ENCODE results near the gene BICD1. TPM values are rescaled to one million over a fixed set of nuclear protein-coding genes. Genes with fewer than 3 reads are reported as not detected.

BICD1 gene
- total and polyA plus RNA-seq, 5 donors from 2014 or later, result 8.0 to 23.6 (median 9.4) TPM

DNA sequence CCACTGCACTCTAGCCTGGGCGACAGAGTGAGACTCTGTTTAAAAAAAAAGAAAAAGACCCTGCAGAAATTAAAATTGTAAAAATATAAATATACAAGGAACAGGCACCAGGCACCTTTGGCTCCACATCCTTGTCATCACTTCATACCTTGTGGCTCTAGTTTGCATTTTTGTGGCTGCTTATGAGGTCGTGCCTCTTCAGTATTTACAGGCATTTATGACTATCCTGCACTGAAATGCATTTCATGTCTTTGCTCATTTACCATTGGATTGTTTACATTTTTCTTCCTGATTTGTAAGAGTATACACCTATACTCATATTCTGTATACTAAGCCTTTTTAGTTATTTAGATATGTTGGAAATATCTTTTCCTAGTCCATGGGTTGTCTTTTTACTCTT, 20.1 kb downstream of the BICD1 start:
- peaks cover 5 to 14% (median 10%) of the 10 kb centered on the region in 4 donors for H3K4me1 Mint-ChIP-seq
- no peaks in the 10 kb centered on the region for H3K9me3 Mint-ChIP-seq
- H3K4me3 Mint-ChIP-seq, result no peak overlapping the region
- Histone ChIP-seq H3K9me3 (ENCODE audit: control insufficient read depth in 2 of 2, low read length in 2 of 2) (no peaks in the 10 kb centered on the region), H3K4me3 (ENCODE audit: low read depth, low read length) (no peak overlapping the region), H3K27ac (ENCODE audit: insufficient read depth, low read length, poor library complexity, severe bottlenecking) (no peak overlapping the region), H3K4me1 (ENCODE audit: control insufficient read depth, insufficient read depth, low read length, poor library complexity, severe bottlenecking) (no peaks in the 10 kb centered on the region), H3K27me3 (ENCODE audit: control insufficient read depth, insufficient read depth, low read length) (no peaks in the 10 kb centered on the region), H3K36me3 (ENCODE audit: control insufficient read depth, insufficient read depth, low read length) (no peaks in the 10 kb centered on the region)
- DNase-seq (no peak), ATAC-seq (ENCODE audit: low read depth in 2 of 2) (no peak)
- no peaks in the 10 kb centered on the region for H3K27me3 Mint-ChIP-seq
- peaks cover 8% of the 10 kb centered on the region for H3K36me3 Mint-ChIP-seq
- H3K27ac Mint-ChIP-seq, result no peak overlapping the region

DNA sequence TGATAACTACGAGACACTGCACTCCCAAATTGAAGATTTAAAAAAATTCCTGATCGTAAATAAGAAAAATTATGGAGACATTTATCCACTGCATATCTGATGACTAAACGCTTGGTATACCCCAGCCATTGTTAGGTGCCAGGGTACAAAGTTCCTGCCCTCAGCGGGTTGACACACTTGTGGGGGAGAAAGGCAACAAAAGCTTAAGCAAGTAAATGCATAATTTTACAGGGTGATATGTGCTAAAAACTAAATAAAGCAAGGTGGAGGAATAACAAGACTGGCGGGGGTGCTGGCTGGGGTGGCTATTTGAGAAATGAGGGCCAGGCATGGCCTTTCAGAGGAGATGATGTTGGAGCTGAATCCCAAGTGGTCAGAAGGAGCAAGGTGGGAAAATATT, 25.0 kb downstream of the BICD1 start:
- DNase-seq (no peak), ATAC-seq (ENCODE audit: low read depth in 2 of 2) (no peak)
- Mint-ChIP-seq H3K27me3 (no peaks in the 10 kb centered on the region), H3K27ac (peak overlapping the region in 1 of 3 donors; percentile 73), H3K4me1 (peaks cover 0 to 34% (median 17%) of the 10 kb centered on the region in 4 donors), H3K36me3 (peaks cover 10% of the 10 kb centered on the region), H3K4me3 (no peak overlapping the region), H3K9me3 (no peaks in the 10 kb centered on the region)
- Histone ChIP-seq H3K36me3 (ENCODE audit: control insufficient read depth, insufficient read depth, low read length) (no peaks in the 10 kb centered on the region), H3K4me3 (ENCODE audit: low read depth, low read length) (no peak overlapping the region), H3K4me1 (ENCODE audit: control insufficient read depth, insufficient read depth, low read length, poor library complexity, severe bottlenecking) (peaks cover 7% of the 10 kb centered on the region), H3K27ac (ENCODE audit: insufficient read depth, low read length, poor library complexity, severe bottlenecking) (no peak overlapping the region), H3K9me3 (ENCODE audit: control insufficient read depth in 2 of 2, low read length in 2 of 2) (no peaks in the 10 kb centered on the region), H3K27me3 (ENCODE audit: control insufficient read depth, insufficient read depth, low read length) (no peaks in the 10 kb centered on the region)

DNA sequence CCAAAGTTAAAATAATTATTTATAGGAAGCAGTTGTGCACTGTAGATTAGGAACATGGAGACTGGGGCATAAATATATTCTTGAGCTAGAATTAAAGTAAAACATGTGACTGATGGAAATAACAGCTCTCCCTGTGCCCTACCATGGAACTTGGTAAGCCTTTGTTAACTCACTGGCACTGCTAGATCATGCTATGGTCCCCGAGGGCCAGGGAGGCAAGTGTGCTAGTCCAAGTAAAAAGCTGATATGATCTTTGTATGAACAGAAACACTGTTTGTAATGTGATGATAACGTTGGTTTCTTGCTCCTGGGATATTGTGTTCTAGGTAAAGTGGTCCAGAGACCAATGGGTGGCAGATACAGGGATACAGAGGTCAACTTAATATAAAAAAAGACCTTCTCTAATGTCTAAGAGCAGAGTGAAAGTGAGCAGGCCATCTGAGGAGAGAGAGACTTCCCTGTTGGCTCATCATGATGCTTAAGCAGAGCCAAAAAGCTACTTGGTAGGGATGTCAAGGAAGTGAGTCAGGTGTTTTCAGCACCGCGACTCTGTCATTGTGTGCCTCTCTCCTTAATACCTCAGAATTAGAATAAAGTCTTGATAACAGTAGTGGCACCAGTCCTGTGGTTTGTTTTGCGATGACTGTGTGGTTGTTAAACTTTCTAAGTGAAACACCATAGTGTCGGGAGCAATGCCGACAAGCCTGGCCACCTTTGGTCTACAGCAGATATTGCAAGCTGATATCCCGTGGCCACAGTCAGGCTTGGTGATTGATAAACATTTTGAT, 27.6 kb downstream of the BICD1 start:
- H3K27ac Mint-ChIP-seq, result peak overlapping the region; percentile 24 to 69 (median 39)
- ATAC-seq (ENCODE audit: low read depth in 2 of 2) (peak; percentile 84 to 89), DNase-seq (peak in 2 of 3 donors; percentile 29 to 80)
- no peaks in the 10 kb centered on the region for H3K27me3 ChIP-seq (ENCODE audit: control insufficient read depth, insufficient read depth, low read length)
- H3K4me1 ChIP-seq (ENCODE audit: control insufficient read depth, insufficient read depth, low read length, poor library complexity, severe bottlenecking), result peaks cover 13% of the 10 kb centered on the region
- no peak overlapping the region for H3K27ac ChIP-seq (ENCODE audit: insufficient read depth, low read length, poor library complexity, severe bottlenecking)
- H3K36me3 ChIP-seq (ENCODE audit: control insufficient read depth, insufficient read depth, low read length), result no peaks in the 10 kb centered on the region
- H3K9me3 Mint-ChIP-seq, result no peaks in the 10 kb centered on the region
- no peaks in the 10 kb centered on the region for H3K27me3 Mint-ChIP-seq
- peaks cover 10% of the 10 kb centered on the region for H3K36me3 Mint-ChIP-seq
- H3K9me3 ChIP-seq (ENCODE audit: control insufficient read depth in 2 of 2, low read length in 2 of 2), result no peaks in the 10 kb centered on the region
- peaks cover 7 to 33% (median 23%) of the 10 kb centered on the region in 4 donors for H3K4me1 Mint-ChIP-seq
- H3K4me3 Mint-ChIP-seq, result peak overlapping the region in 2 of 4 donors; percentile 3 to 36
- peak overlapping the region; percentile 66 for H3K4me3 ChIP-seq (ENCODE audit: low read depth, low read length)

DNA sequence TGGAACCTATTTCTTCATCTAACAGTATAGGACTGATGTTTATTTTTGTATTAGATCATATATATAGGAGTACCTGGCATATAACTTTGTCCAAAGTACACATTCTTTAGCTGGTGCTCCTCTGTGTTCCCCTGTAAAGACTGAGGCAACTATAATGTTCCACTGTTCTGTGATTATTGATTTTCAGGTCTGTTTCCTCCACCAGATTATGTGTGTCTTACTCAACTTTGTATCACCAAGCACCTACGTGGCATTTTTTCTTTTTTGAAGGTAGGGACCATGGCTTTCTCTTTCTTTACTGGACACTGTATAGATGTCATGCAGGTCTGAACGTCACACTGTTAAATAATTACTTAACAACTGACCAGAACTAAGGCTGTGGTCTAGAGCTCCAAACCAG, 29.3 kb downstream of the BICD1 start:
- DNase-seq (no peak), ATAC-seq (ENCODE audit: low read depth in 2 of 2) (no peak)
- Histone ChIP-seq H3K27ac (ENCODE audit: insufficient read depth, low read length, poor library complexity, severe bottlenecking) (no peak overlapping the region), H3K9me3 (ENCODE audit: control insufficient read depth in 2 of 2, low read length in 2 of 2) (no peaks in the 10 kb centered on the region), H3K4me1 (ENCODE audit: control insufficient read depth, insufficient read depth, low read length, poor library complexity, severe bottlenecking) (peaks cover 18% of the 10 kb centered on the region), H3K36me3 (ENCODE audit: control insufficient read depth, insufficient read depth, low read length) (no peaks in the 10 kb centered on the region), H3K4me3 (ENCODE audit: low read depth, low read length) (no peak overlapping the region), H3K27me3 (ENCODE audit: control insufficient read depth, insufficient read depth, low read length) (no peaks in the 10 kb centered on the region)
- H3K27me3 Mint-ChIP-seq, result no peaks in the 10 kb centered on the region
- peaks cover 5% of the 10 kb centered on the region for H3K36me3 Mint-ChIP-seq
- no peak overlapping the region for H3K4me3 Mint-ChIP-seq
- H3K27ac Mint-ChIP-seq, result peak overlapping the region in 2 of 3 donors; percentile 26 to 71
- H3K4me1 Mint-ChIP-seq, result peaks cover 7 to 37% (median 33%) of the 10 kb centered on the region in 4 donors
- no peaks in the 10 kb centered on the region for H3K9me3 Mint-ChIP-seq

DNA sequence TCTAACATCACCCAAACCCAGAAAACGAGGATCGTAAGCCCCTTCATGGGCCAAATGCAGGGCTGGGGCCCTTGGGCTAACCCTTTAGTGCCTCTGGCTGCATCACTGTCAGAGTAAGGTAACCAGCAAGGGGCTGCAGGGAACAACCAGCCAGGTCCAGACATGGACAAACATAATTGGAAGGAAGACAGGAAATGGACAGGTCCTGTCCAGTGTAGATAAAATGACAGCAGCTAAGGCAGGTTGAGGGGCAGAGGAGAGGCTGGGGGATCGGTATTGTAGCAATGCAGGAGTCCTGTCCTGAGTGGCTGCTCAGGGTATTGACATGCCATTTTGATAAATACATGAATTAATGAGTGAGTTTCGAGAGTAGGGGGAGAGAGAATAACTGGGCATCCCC, 29.8 kb downstream of the BICD1 start:
- no peak overlapping the region for H3K4me3 Mint-ChIP-seq
- peaks cover 5% of the 10 kb centered on the region for H3K36me3 Mint-ChIP-seq
- H3K4me1 Mint-ChIP-seq, result peaks cover 7 to 37% (median 33%) of the 10 kb centered on the region in 4 donors
- no peaks in the 10 kb centered on the region for H3K27me3 Mint-ChIP-seq
- Histone ChIP-seq H3K4me3 (ENCODE audit: low read depth, low read length) (no peak overlapping the region), H3K27me3 (ENCODE audit: control insufficient read depth, insufficient read depth, low read length) (no peaks in the 10 kb centered on the region), H3K36me3 (ENCODE audit: control insufficient read depth, insufficient read depth, low read length) (no peaks in the 10 kb centered on the region), H3K9me3 (ENCODE audit: control insufficient read depth in 2 of 2, low read length in 2 of 2) (no peaks in the 10 kb centered on the region), H3K27ac (ENCODE audit: insufficient read depth, low read length, poor library complexity, severe bottlenecking) (no peak overlapping the region), H3K4me1 (ENCODE audit: control insufficient read depth, insufficient read depth, low read length, poor library complexity, severe bottlenecking) (peaks cover 18% of the 10 kb centered on the region)
- DNase-seq, result no peak
- H3K9me3 Mint-ChIP-seq, result no peaks in the 10 kb centered on the region
- H3K27ac Mint-ChIP-seq, result peak overlapping the region in 1 of 3 donors; percentile 71
- ATAC-seq (ENCODE audit: low read depth in 2 of 2), result no peak

DNA sequence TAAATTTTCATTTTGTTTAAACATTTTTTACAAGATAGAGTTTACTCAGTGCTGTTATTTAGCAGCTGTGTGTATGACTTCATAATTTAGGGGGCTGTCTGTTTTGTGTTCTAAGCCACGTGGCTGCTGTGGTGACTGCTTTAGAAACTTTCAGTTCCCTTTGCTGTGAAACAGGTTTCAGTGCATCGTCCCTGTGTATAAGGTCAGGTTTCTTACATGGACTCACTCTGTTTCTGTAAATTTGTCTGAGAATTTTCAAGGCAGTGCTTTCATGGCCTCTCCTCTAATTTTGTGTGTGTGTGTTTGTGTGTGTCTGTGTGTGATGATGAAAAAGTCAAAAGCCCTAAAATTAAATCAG, 32.4 kb downstream of the BICD1 start:
- Mint-ChIP-seq H3K27me3 (no peaks in the 10 kb centered on the region), H3K36me3 (no peaks in the 10 kb centered on the region), H3K4me1 (peaks cover 21 to 45% (median 33%) of the 10 kb centered on the region in 4 donors), H3K4me3 (peak overlapping the region; percentile 84 to 94 (median 90)), H3K9me3 (no peaks in the 10 kb centered on the region), H3K27ac (peak overlapping the region in 2 of 3 donors; percentile 83 to 93)
- H3K4me1 ChIP-seq (ENCODE audit: control insufficient read depth, insufficient read depth, low read length, poor library complexity, severe bottlenecking), result peaks cover 18% of the 10 kb centered on the region
- no peaks in the 10 kb centered on the region for H3K36me3 ChIP-seq (ENCODE audit: control insufficient read depth, insufficient read depth, low read length)
- ATAC-seq (ENCODE audit: low read depth in 2 of 2) (peak; percentile 55 to 59), DNase-seq (peak in 2 of 3 donors; percentile 23 to 73)
- H3K27ac ChIP-seq (ENCODE audit: insufficient read depth, low read length, poor library complexity, severe bottlenecking), result no peak overlapping the region
- no peaks in the 10 kb centered on the region for H3K27me3 ChIP-seq (ENCODE audit: control insufficient read depth, insufficient read depth, low read length)
- peak overlapping the region; percentile 74 for H3K4me3 ChIP-seq (ENCODE audit: low read depth, low read length)
- no peaks in the 10 kb centered on the region for H3K9me3 ChIP-seq (ENCODE audit: control insufficient read depth in 2 of 2, low read length in 2 of 2)

DNA sequence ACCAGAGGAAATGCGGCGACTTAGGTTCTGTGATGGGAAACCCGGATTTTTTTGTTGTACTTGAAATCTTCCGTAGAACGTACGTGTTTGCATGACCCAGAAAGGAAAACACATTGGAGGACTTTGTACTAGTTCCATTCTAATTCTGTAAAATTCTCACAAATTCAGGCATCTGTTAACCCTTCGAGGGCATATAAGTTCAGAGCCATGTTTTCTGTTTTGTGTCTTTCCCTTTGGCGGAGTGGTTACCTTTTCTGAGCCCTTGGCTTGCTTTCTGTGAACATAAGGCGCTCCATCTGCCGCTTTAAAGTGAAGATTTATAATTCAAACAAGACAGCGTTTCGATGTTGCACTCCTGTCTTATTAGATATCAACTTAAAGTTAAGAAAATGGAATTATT, 34.2 kb downstream of the BICD1 start:
- peaks cover 11% of the 10 kb centered on the region for H3K4me1 ChIP-seq (ENCODE audit: control insufficient read depth, insufficient read depth, low read length, poor library complexity, severe bottlenecking)
- H3K4me1 Mint-ChIP-seq, result peaks cover 17 to 31% (median 24%) of the 10 kb centered on the region in 4 donors
- peak overlapping the region in 1 of 4 donors; percentile 22 for H3K4me3 Mint-ChIP-seq
- no peaks in the 10 kb centered on the region for H3K36me3 ChIP-seq (ENCODE audit: control insufficient read depth, insufficient read depth, low read length)
- DNase-seq, result no peak
- no peaks in the 10 kb centered on the region for H3K27me3 ChIP-seq (ENCODE audit: control insufficient read depth, insufficient read depth, low read length)
- no peaks in the 10 kb centered on the region for H3K9me3 ChIP-seq (ENCODE audit: control insufficient read depth in 2 of 2, low read length in 2 of 2)
- no peak overlapping the region for H3K27ac ChIP-seq (ENCODE audit: insufficient read depth, low read length, poor library complexity, severe bottlenecking)
- H3K36me3 Mint-ChIP-seq, result no peaks in the 10 kb centered on the region
- ATAC-seq (ENCODE audit: low read depth in 2 of 2), result no peak
- no peak overlapping the region for H3K4me3 ChIP-seq (ENCODE audit: low read depth, low read length)
- no peaks in the 10 kb centered on the region for H3K27me3 Mint-ChIP-seq
- H3K27ac Mint-ChIP-seq, result peak overlapping the region in 2 of 3 donors; percentile 0 to 85
- no peaks in the 10 kb centered on the region for H3K9me3 Mint-ChIP-seq

DNA sequence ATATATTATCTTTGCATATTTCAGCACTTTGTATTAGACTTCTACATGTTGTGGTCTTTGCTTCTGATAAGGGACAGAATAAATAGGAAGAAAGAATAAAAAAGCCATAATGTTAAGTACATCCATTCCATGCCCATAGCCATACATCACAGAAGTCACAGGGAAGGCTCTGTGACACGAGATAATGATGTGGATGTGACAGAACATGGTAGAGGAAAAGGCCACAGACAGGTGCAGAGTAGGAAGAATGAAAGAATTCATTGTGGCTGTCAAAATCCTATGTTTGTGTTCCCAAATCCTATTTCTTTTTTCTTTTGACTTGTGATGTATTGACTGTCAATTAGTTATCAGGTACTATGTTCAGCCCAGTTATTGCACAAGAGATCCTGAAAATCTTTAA, 38.4 kb downstream of the BICD1 start:
- Mint-ChIP-seq H3K9me3 (no peaks in the 10 kb centered on the region), H3K4me3 (no peak overlapping the region), H3K36me3 (peaks cover 9% of the 10 kb centered on the region), H3K27ac (no peak overlapping the region), H3K4me1 (peaks cover 0 to 18% (median 13%) of the 10 kb centered on the region in 4 donors), H3K27me3 (no peaks in the 10 kb centered on the region)
- no peaks in the 10 kb centered on the region for H3K4me1 ChIP-seq (ENCODE audit: control insufficient read depth, insufficient read depth, low read length, poor library complexity, severe bottlenecking)
- H3K27me3 ChIP-seq (ENCODE audit: control insufficient read depth, insufficient read depth, low read length), result no peaks in the 10 kb centered on the region
- H3K36me3 ChIP-seq (ENCODE audit: control insufficient read depth, insufficient read depth, low read length), result peaks cover 3% of the 10 kb centered on the region
- no peak overlapping the region for H3K27ac ChIP-seq (ENCODE audit: insufficient read depth, low read length, poor library complexity, severe bottlenecking)
- H3K9me3 ChIP-seq (ENCODE audit: control insufficient read depth in 2 of 2, low read length in 2 of 2), result no peaks in the 10 kb centered on the region
- ATAC-seq (ENCODE audit: low read depth in 2 of 2), result no peak
- DNase-seq, result no peak
- H3K4me3 ChIP-seq (ENCODE audit: low read depth, low read length), result no peak overlapping the region
